GM12875 (cell line): ENCODE data around the gene HEPH.
"Not testable (repeated sequence)": the region's sequence is repeated elsewhere in the genome, so short reads cannot be mapped to it uniquely, and the experiment has no call there.

ENCODE experiments used
- H3K4me3 ChIP-seq: one replicate; pipeline ENCODE4 v1.5.1; 2011; ENCODE audit warnings: low read depth, low read length, control low read depth
- CTCF ChIP-seq: IDR thresholded peaks from 2 replicates; pipeline ENCODE4 v1.5.1; 2011; ENCODE audit warnings: low read depth, mild to moderate bottlenecking, control low read depth, inconsistent platforms, low read length, moderate library complexity, borderline replicate concordance; ENCODE audit not compliant: insufficient read depth

HEPH gene

GRCh38 chrX:66232296-66232695, 68.2 kb downstream of the HEPH start:
- no peak overlapping the region for H3K4me3 ChIP-seq
- no peak for TF ChIP-seq CTCF

GRCh38 chrX:66233209-66233608, 69.2 kb downstream of the HEPH start:
- H3K4me3 ChIP-seq, result no peak overlapping the region
- TF ChIP-seq CTCF, result no peak

GRCh38 chrX:66233904-66234303, 69.9 kb downstream of the HEPH start:
- not testable (repeated sequence) for H3K4me3 ChIP-seq

GRCh38 chrX:66255359-66255967, 91.4 kb downstream of the HEPH start:
- H3K4me3 ChIP-seq, result no peak overlapping the region

GRCh38 chrX:66262807-66263206, 98.8 kb downstream of the HEPH start:
- H3K4me3 ChIP-seq, result no peak overlapping the region
- TF ChIP-seq CTCF, result no peak

More at GRCh38 chrX:66255359-66255967, 91.4 kb downstream of the HEPH start:
- TF ChIP-seq CTCF, result no peak
